ENCODE data around the gene DUSP8. TPM values are rescaled to one million over a fixed set of nuclear protein-coding genes. Genes with fewer than 3 reads are reported as not detected.

DUSP8 gene
- total RNA-seq, 1 donor from 2014 or later = 123 TPM

DNA sequence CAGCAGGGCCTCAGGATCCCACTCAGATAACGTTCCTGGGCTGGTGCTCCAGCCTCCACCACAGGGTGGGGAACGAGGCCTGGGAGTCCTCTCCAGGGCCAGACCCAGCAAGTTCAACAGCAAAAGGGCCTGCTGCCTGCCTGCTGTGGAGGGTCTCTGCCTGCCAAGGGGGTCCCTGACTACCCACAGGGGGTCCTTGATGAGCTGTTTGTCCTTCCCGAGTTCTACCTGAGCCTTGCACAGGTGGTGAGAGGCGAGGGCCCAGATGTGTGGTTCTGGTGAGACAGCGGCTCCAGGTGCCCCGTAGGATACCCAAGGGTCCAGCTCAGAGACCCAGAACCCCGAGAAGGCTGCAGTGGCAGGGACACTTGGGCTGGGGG, 4.4 kb downstream of the DUSP8 start:
- TF ChIP-seq, protein P1, sequence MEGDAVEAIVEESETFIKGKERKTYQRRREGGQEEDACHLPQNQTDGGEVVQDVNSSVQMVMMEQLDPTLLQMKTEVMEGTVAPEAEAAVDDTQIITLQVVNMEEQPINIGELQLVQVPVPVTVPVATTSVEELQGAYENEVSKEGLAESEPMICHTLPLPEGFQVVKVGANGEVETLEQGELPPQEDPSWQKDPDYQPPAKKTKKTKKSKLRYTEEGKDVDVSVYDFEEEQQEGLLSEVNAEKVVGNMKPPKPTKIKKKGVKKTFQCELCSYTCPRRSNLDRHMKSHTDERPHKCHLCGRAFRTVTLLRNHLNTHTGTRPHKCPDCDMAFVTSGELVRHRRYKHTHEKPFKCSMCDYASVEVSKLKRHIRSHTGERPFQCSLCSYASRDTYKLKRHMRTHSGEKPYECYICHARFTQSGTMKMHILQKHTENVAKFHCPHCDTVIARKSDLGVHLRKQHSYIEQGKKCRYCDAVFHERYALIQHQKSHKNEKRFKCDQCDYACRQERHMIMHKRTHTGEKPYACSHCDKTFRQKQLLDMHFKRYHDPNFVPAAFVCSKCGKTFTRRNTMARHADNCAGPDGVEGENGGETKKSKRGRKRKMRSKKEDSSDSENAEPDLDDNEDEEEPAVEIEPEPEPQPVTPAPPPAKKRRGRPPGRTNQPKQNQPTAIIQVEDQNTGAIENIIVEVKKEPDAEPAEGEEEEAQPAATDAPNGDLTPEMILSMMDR (IDR thresholded peaks at IDR 0.05; ENCODE audit: partially characterized antibody, unreplicated experiment) = no peak

DNA sequence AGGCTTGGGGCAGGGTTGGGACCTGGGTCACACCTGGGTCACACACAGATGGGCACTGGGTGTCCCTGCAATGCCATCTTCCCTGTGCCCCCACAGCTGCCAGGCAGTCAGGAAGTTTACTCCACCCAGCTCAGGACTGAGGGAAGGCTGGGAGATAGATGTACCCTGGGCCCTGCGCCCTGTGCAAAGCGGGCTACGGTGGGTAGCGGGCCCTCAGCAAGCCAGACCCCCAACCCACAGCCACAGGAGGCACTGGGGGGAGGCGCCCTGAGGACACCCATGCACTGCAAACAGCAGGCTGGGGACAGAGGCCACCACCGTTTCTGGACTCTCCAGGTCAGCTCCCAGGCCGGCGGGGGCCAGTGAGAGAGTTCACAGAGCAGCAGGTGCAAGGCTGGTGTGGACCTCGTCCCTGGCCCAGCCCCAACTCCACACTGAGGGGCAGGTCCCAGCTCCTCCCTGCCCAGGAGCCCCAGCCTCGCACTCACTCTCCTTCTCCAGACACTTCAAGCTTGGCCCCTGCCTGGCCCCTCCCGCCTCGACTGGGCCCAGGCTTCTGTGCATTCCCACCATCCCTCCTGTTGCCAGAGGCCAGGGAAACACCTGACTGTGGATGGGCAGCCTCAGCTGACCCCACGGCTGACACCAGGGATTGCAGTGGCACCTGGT, 4.9 kb downstream of the DUSP8 start:
- Mint-ChIP-seq H3K4me3 (ENCODE audit: unreplicated experiment) (peak overlapping the region; percentile 57), H3K9me3 (ENCODE audit: unreplicated experiment) (peaks cover 25% of the 10 kb centered on the region), H3K27ac (ENCODE audit: unreplicated experiment) (no peak overlapping the region), H3K4me1 (ENCODE audit: low read depth, unreplicated experiment) (peaks cover 24% of the 10 kb centered on the region), H3K27me3 (ENCODE audit: unreplicated experiment) (peaks cover 28% of the 10 kb centered on the region), H3K36me3 (ENCODE audit: unreplicated experiment) (no peaks in the 10 kb centered on the region)
- DNase-seq = peak; percentile 26
- TF ChIP-seq, protein P1 (IDR thresholded peaks at IDR 0.05; ENCODE audit: partially characterized antibody, unreplicated experiment) = no peak

More for the DNA sequence above, 4.4 kb downstream of the DUSP8 start:
- Mint-ChIP-seq H3K27ac (ENCODE audit: unreplicated experiment) (no peak overlapping the region), H3K4me1 (ENCODE audit: low read depth, unreplicated experiment) (peaks cover 21% of the 10 kb centered on the region), H3K36me3 (ENCODE audit: unreplicated experiment) (no peaks in the 10 kb centered on the region), H3K9me3 (ENCODE audit: unreplicated experiment) (peaks cover 20% of the 10 kb centered on the region), H3K27me3 (ENCODE audit: unreplicated experiment) (peaks cover 26% of the 10 kb centered on the region), H3K4me3 (ENCODE audit: unreplicated experiment) (no peak overlapping the region)
- DNase-seq = peak; percentile 23

DNA sequence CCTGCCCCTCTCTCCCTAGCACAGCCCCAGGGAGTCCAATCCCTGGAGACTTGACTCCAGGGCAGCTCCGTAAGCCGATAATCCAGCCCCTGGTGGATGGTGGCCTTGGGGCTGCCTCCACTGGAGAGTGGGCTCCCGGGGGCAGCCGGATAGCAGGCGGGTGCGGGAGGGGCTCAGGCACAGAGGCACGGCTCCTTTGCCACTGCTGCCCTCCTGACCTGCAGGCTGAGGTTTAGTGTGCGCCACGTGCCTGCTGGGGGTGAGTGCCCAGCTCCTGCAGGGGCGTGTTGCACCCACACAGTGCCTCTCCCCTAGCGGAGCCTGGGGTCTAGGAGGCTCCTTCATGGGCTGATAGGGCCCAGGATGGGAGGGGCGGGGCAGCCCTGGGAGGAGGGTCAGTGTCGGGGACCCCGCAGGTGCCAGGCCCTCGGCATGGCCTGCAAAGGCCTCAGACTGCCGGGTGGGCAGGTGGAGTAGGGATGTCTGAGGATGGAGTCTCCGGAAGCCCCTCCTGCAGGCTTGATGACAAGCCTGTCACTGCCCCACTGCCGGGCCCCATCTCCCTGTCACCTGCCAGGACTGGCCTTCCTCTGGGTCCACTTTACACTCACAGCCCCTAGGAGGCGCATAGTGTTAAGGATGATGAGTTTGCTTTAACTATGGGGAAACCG, 5.6 kb downstream of the DUSP8 start:
- peaks cover 26% of the 10 kb centered on the region for H3K9me3 Mint-ChIP-seq (ENCODE audit: unreplicated experiment)
- peak; percentile 24 for DNase-seq
- H3K36me3 Mint-ChIP-seq (ENCODE audit: unreplicated experiment) = no peaks in the 10 kb centered on the region
- TF ChIP-seq, protein P1 (IDR thresholded peaks at IDR 0.05; ENCODE audit: partially characterized antibody, unreplicated experiment) = no peak
- peaks cover 28% of the 10 kb centered on the region for H3K27me3 Mint-ChIP-seq (ENCODE audit: unreplicated experiment)
- peaks cover 24% of the 10 kb centered on the region for H3K4me1 Mint-ChIP-seq (ENCODE audit: low read depth, unreplicated experiment)
- H3K4me3 Mint-ChIP-seq (ENCODE audit: unreplicated experiment) = peak overlapping the region; percentile 57
- H3K27ac Mint-ChIP-seq (ENCODE audit: unreplicated experiment) = no peak overlapping the region

DNA sequence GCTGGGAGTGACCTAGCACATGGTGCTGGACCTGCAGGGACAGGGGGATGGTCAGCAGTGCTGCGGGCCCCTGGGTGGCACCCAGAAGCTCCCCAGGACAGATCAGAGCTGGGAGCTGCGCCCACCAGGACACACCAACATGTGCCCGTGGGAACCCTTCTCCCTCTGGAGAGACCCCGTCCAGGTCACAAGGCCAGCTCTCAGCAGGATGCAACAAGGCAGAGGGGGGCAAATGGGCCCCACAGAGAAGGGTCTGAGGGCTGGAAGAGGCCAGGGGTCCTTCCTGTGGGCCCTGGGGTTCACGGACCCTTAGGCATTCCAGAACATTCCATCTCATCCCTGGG, 6.2 kb downstream of the DUSP8 start:
- H3K27me3 Mint-ChIP-seq (ENCODE audit: unreplicated experiment) = peaks cover 28% of the 10 kb centered on the region
- peaks cover 24% of the 10 kb centered on the region for H3K4me1 Mint-ChIP-seq (ENCODE audit: low read depth, unreplicated experiment)
- TF ChIP-seq, protein P1 (IDR thresholded peaks at IDR 0.05; ENCODE audit: partially characterized antibody, unreplicated experiment) = no peak
- peak; percentile 15 for DNase-seq
- H3K9me3 Mint-ChIP-seq (ENCODE audit: unreplicated experiment) = peaks cover 26% of the 10 kb centered on the region
- no peak overlapping the region for H3K27ac Mint-ChIP-seq (ENCODE audit: unreplicated experiment)
- no peak overlapping the region for H3K4me3 Mint-ChIP-seq (ENCODE audit: unreplicated experiment)
- no peaks in the 10 kb centered on the region for H3K36me3 Mint-ChIP-seq (ENCODE audit: unreplicated experiment)

All from glutamatergic neuron (in vitro differentiated cells).